GM12878 (cell line): ENCODE data around the gene TPR. TPM values are rescaled to one million over a fixed set of nuclear protein-coding genes. Genes with fewer than 3 reads are reported as not detected.
A peak's percentile ranks its signal among the peaks of the same experiment; 100 is the strongest.

Source experiments
- CBX3 ChIP-seq: fragments of 200-600 bp; sonication (generic); IDR thresholded peaks from 2 replicates; pipeline ENCODE4 v1.6.1; 2016; ENCODE audit warnings: low read depth, borderline replicate concordance
- CREB1 ChIP-seq: IDR thresholded peaks from 2 replicates; pipeline ENCODE4 v1.6.1; 2012; ENCODE audit warnings: low read depth, mild to moderate bottlenecking, inconsistent platforms
- EGR1 ChIP-seq, 2 experiments: IDR thresholded peaks; 1 replicate in 1 of 2; 2 replicates in 1 of 2; pipeline ENCODE4 v1.6.1; 2011 to 2012; ENCODE audit warnings: low read depth in 2 of 2, low read length in 2 of 2, borderline replicate concordance in 1 of 2, mild to moderate bottlenecking in 1 of 2, moderate library complexity in 1 of 2
- MEF2B ChIP-seq: fragments of 450-650 bp; IDR thresholded peaks from 2 replicates; pipeline ENCODE4 v1.6.1; 2018; ENCODE audit warnings: mild to moderate bottlenecking, moderate library complexity; ENCODE audit not compliant: partially characterized antibody, poor library complexity, severe bottlenecking
- NRF1 ChIP-seq: conservative IDR thresholded peaks from 2 replicates; pipeline ENCODE4 v1.6.1; 2011; ENCODE audit warnings: mild to moderate bottlenecking, low read depth, low read length, improper control_type of control experiment
- PAX8 ChIP-seq: fragments of 450-650 bp; IDR thresholded peaks from 2 replicates; pipeline ENCODE4 v1.6.1; 2017; ENCODE audit warnings: mild to moderate bottlenecking, moderate library complexity
- RB1 ChIP-seq: fragments of 450-650 bp; formaldehyde crosslinking; IDR thresholded peaks from 2 replicates; pipeline ENCODE4 v1.6.1; 2017; ENCODE audit warnings: mild to moderate bottlenecking, borderline replicate concordance
- RBBP5 ChIP-seq: fragments of 200-600 bp; sonication (generic); conservative IDR thresholded peaks from 2 replicates; pipeline ENCODE4 v1.6.1; 2016
- SIN3A ChIP-seq: IDR thresholded peaks from 2 replicates; pipeline ENCODE4 v1.6.1; 2012; ENCODE audit warnings: low read depth, low read length, improper control_type of control experiment
- SMAD1 ChIP-seq: fragments of 450-650 bp; IDR thresholded peaks from 2 replicates; pipeline ENCODE4 v1.6.1; 2018; ENCODE audit warnings: mild to moderate bottlenecking, low read depth; ENCODE audit not compliant: partially characterized antibody
- TARDBP ChIP-seq: IDR thresholded peaks from 2 replicates; pipeline ENCODE4 v1.6.1; 2016; ENCODE audit warnings: borderline replicate concordance
- YY1 ChIP-seq: IDR thresholded peaks from 2 replicates; pipeline ENCODE4 v1.6.1; 2011; ENCODE audit warnings: low read depth, mild to moderate bottlenecking, low read length
- ZNF217 ChIP-seq: fragments of 450-650 bp; IDR thresholded peaks from 2 replicates; pipeline ENCODE4 v1.6.1; 2017; ENCODE audit warnings: antibody characterized with exemption, mild to moderate bottlenecking
- ZNF384 ChIP-seq: IDR thresholded peaks from 2 replicates; pipeline ENCODE4 v1.6.1; 2012; ENCODE audit warnings: low read depth, mild to moderate bottlenecking, low read length, improper control_type of control experiment, borderline replicate concordance
- ZSCAN29 ChIP-seq: fragments of 450-650 bp; IDR thresholded peaks from 2 replicates; pipeline ENCODE4 v1.6.1; 2017; ENCODE audit warnings: mild to moderate bottlenecking, moderate library complexity
- polyA plus RNA-seq, 11 experiments: library from polyadenylated mRNA; depleted of rRNA in 4 of 11; unstranded in 6 of 11; stranded (reverse) in 5 of 11; fragments of >200 nt; fragmentation: Nextera tagmentation in 4 of 11; fragmentation: Illumina TruSeq in 1 of 11; extraction: Ambion mirVana in 4 of 11; extraction: Trizol in 1 of 11; gene quantifications; 1 replicate in 1 of 11; 2 replicates in 10 of 11; pipeline versions ENCODE4 v1.2.1 to v1.2.3, GENCODE V29; 2011 to 2016; ENCODE audit warnings: inconsistent platforms in 2 of 11, missing spikeins in 2 of 11, low read depth in 1 of 11
- total RNA-seq, 4 experiments: library from RNA; depleted of rRNA in 3 of 4; stranded (reverse); fragments of >200 nt in 3 of 4; fragmentation: Illumina TruSeq in 1 of 4; extraction: Trizol in 1 of 4; gene quantifications; 2 replicates each; pipeline versions ENCODE4 v1.2.1 to v1.2.3, GENCODE V29; 2013 to 2021
- TF ChIP-seq, protein P1 (sequence below): IDR thresholded peaks from 2 replicates; pipeline ENCODE4 v1.6.1; 2012; ENCODE audit warnings: low read depth, low read length, improper control_type of control experiment
- TF ChIP-seq, protein P2 (sequence below): IDR thresholded peaks from 2 replicates; pipeline ENCODE4 v1.6.1; 2012; ENCODE audit warnings: low read depth, low read length, improper control_type of control experiment
- TF ChIP-seq, protein P3 (sequence below): fragments of 450-650 bp; IDR thresholded peaks from 2 replicates; pipeline ENCODE4 v1.6.1; 2017; ENCODE audit warnings: antibody characterized with exemption, mild to moderate bottlenecking, moderate library complexity
- TF ChIP-seq, protein P4 (sequence below): IDR thresholded peaks from 2 replicates; pipeline ENCODE4 v1.6.1; 2012; ENCODE audit warnings: low read depth, low read length, improper control_type of control experiment
- TF ChIP-seq, protein P5 (sequence below): fragments of 450-650 bp; formaldehyde crosslinking; IDR thresholded peaks from 2 replicates; pipeline ENCODE4 v1.4.0; 2022; ENCODE audit warnings: mild to moderate bottlenecking, moderate library complexity

TPR gene
- total and polyA plus RNA-seq, 10 of the 15 experiments (the other 5 are each of a cell fraction or from before 2014, with no cell fraction given), result 30.9 to 122 (median 92.2) TPM

DNA sequence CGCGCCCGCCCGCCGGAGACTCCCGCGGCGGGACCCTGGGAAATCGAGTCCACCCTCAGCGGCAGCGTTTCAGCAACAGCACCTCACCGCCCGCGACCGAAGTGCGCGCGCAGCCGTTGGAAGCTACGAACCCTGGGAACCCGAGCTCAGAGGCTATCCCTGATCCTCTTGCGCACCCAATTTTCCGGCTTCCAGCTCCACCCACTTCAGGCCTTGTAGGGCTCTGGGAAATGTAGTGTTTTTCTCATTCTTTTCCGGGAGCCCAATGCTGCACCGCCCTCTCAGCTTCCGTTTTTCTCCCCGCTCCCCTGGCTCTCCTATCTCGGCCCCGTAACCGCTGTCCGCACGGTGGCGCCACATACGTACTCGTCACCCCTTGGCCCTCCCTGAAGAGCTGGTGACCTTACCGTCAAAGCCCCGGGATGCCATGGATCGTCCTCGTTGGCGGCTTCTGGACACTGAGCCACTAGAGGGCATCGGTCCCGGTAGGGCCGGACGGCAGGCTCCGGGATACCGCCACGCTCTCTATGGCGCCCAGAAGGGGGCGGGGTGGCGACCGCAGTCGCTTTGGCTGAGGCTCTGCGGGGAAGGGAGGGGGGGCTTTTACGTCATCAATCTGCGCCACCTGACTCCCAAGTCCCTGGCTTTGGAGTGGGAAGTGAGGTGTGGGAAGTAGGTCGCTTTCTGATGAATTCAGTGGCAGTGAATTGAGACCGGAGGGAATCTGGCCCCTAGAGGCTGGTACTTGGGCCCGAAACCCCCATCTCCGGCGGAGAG is at the start of gene TPR, which contains the start of gene ODR4 (continued):
- TF ChIP-seq YY1, result peak; percentile 97
- TF ChIP-seq CBX3, result no peak
- TF ChIP-seq, protein P1, sequence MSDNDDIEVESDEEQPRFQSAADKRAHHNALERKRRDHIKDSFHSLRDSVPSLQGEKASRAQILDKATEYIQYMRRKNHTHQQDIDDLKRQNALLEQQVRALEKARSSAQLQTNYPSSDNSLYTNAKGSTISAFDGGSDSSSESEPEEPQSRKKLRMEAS, result peak; percentile 53; the same call in 1 of the 2 replicates
- peak; percentile 60 for TF ChIP-seq MEF2B
- TF ChIP-seq ZNF217, result no peak
- TF ChIP-seq, protein P2, sequence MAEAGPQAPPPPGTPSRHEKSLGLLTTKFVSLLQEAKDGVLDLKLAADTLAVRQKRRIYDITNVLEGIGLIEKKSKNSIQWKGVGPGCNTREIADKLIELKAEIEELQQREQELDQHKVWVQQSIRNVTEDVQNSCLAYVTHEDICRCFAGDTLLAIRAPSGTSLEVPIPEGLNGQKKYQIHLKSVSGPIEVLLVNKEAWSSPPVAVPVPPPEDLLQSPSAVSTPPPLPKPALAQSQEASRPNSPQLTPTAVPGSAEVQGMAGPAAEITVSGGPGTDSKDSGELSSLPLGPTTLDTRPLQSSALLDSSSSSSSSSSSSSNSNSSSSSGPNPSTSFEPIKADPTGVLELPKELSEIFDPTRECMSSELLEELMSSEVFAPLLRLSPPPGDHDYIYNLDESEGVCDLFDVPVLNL, result no peak; the same call in 1 of the 2 replicates
- no peak for TF ChIP-seq RBBP5
- TF ChIP-seq RB1, result peak; percentile 87; the same call in 1 of the 2 replicates
- no peak for TF ChIP-seq ZNF384
- peak; percentile 60; the same call in 1 of the 2 replicates for TF ChIP-seq TARDBP
- TF ChIP-seq PAX8, result no peak
- TF ChIP-seq EGR1 (IDR thresholded peaks at IDR 0.05; ENCODE audit: borderline replicate concordance in 1 of 2, low read depth in 2 of 2, low read length in 2 of 2), result 0 out of 3 replicates have a peak, but pooled peaks of 1 of the 2 experiments have one; percentile 53
- no peak for TF ChIP-seq SMAD1
- TF ChIP-seq, protein P3, sequence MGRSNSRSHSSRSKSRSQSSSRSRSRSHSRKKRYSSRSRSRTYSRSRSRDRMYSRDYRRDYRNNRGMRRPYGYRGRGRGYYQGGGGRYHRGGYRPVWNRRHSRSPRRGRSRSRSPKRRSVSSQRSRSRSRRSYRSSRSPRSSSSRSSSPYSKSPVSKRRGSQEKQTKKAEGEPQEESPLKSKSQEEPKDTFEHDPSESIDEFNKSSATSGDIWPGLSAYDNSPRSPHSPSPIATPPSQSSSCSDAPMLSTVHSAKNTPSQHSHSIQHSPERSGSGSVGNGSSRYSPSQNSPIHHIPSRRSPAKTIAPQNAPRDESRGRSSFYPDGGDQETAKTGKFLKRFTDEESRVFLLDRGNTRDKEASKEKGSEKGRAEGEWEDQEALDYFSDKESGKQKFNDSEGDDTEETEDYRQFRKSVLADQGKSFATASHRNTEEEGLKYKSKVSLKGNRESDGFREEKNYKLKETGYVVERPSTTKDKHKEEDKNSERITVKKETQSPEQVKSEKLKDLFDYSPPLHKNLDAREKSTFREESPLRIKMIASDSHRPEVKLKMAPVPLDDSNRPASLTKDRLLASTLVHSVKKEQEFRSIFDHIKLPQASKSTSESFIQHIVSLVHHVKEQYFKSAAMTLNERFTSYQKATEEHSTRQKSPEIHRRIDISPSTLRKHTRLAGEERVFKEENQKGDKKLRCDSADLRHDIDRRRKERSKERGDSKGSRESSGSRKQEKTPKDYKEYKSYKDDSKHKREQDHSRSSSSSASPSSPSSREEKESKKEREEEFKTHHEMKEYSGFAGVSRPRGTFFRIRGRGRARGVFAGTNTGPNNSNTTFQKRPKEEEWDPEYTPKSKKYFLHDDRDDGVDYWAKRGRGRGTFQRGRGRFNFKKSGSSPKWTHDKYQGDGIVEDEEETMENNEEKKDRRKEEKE, result no peak
- TF ChIP-seq CREB1, result peak; percentile 99
- TF ChIP-seq SIN3A, result peak; percentile 12
- TF ChIP-seq NRF1, result peak; percentile 81
- no peak for TF ChIP-seq ZSCAN29
- TF ChIP-seq, protein P4, sequence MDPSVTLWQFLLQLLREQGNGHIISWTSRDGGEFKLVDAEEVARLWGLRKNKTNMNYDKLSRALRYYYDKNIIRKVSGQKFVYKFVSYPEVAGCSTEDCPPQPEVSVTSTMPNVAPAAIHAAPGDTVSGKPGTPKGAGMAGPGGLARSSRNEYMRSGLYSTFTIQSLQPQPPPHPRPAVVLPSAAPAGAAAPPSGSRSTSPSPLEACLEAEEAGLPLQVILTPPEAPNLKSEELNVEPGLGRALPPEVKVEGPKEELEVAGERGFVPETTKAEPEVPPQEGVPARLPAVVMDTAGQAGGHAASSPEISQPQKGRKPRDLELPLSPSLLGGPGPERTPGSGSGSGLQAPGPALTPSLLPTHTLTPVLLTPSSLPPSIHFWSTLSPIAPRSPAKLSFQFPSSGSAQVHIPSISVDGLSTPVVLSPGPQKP, result peak; percentile 59; the same call in 1 of the 2 replicates
- TF ChIP-seq, protein P5, sequence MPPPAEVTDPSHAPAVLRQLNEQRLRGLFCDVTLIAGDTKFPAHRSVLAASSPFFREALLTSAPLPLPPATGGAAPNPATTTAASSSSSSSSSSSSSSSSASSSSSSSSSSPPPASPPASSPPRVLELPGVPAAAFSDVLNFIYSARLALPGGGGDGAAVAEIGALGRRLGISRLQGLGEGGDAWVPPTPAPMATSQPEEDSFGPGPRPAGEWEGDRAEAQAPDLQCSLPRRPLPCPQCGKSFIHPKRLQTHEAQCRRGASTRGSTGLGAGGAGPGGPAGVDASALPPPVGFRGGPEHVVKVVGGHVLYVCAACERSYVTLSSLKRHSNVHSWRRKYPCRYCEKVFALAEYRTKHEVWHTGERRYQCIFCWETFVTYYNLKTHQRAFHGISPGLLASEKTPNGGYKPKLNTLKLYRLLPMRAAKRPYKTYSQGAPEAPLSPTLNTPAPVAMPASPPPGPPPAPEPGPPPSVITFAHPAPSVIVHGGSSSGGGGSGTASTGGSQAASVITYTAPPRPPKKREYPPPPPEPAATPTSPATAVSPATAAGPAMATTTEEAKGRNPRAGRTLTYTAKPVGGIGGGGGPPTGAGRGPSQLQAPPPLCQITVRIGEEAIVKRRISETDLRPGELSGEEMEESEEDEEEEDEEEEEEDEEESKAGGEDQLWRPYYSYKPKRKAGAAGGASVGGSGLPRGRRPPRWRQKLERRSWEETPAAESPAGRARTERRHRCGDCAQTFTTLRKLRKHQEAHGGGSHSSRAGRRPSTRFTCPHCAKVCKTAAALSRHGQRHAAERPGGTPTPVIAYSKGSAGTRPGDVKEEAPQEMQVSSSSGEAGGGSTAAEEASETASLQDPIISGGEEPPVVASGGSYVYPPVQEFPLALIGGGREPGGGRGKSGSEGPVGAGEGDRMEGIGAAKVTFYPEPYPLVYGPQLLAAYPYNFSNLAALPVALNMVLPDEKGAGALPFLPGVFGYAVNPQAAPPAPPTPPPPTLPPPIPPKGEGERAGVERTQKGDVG (CRISPR knock-in tag), result no peak
